Esophagus (tissue), 2 donors: ENCODE measurements around the gene NT5C2. TPM values are rescaled to one million over a fixed set of nuclear protein-coding genes. Genes with fewer than 3 reads are reported as not detected.

Source experiments
- H3K27ac ChIP-seq, 2 donors: one replicate each; pipeline ENCODE4 v1.5.1; 2013; ENCODE audit warnings: low read depth in 2 of 2, mild to moderate bottlenecking in 2 of 2, inconsistent platforms in 1 of 2, low read length in 1 of 2, moderate library complexity in 1 of 2
- H3K27me3 ChIP-seq, 2 donors: one replicate each; pipeline ENCODE4 v1.6.1; 2013; ENCODE audit warnings: low read length in 2 of 2, control low read depth in 1 of 2, mild to moderate bottlenecking in 1 of 2; ENCODE audit not compliant: insufficient read depth in 2 of 2, control insufficient read depth in 1 of 2
- H3K36me3 ChIP-seq, 2 donors: one replicate each; pipeline ENCODE4 v1.6.1; 2013; ENCODE audit warnings: low read length in 1 of 2; ENCODE audit not compliant: control insufficient read depth in 2 of 2, insufficient read depth in 2 of 2
- H3K4me1 ChIP-seq, 2 donors: one replicate each; pipeline ENCODE4 v1.6.1; 2013; ENCODE audit warnings: low read length in 1 of 2; ENCODE audit not compliant: control insufficient read depth in 2 of 2, insufficient read depth in 2 of 2
- H3K4me3 ChIP-seq, 2 donors: one replicate each; pipeline ENCODE4 v1.5.1; 2013; ENCODE audit warnings: low read length in 2 of 2, mild to moderate bottlenecking in 2 of 2, low read depth in 1 of 2, moderate library complexity in 1 of 2
- H3K9me3 ChIP-seq, 2 donors: one replicate each; pipeline ENCODE4 v1.6.1; 2013; ENCODE audit warnings: mild to moderate bottlenecking in 2 of 2, low read depth in 1 of 2, low read length in 1 of 2, moderate library complexity in 1 of 2; ENCODE audit not compliant: control insufficient read depth in 2 of 2, insufficient read depth in 1 of 2
- WGBS, 2 donors: extraction: QIAGEN DNeasy Blood & Tissue Kit; methylation state at CpG; one replicate each; pipeline ENCODE4 v1.1.7; 2013; 5-methylcytosine and 5-hydroxymethylcytosine counted together
- polyA plus RNA-seq, 2 donors: library from polyadenylated mRNA; stranded (reverse); fragments of 200-250 nt; gene quantifications; one replicate each; pipeline ENCODE4 v1.2.3, GENCODE V29; 2013
- donor health status: healthy with polysubstance abuse.
- donor health status: Bipolar disorder and iron deficiency.

NT5C2 gene
- polyA plus RNA-seq, 2 donors, result 60.6 to 75.0 TPM

- no peak overlapping the region for H3K27ac ChIP-seq
- H3K4me1 ChIP-seq, result no peaks in the 10 kb centered on the region
- H3K36me3 ChIP-seq, result no peaks in the 10 kb centered on the region
- no peak overlapping the region for H3K4me3 ChIP-seq
- no peaks in the 10 kb centered on the region for H3K27me3 ChIP-seq
- H3K9me3 ChIP-seq, result no peaks in the 10 kb centered on the region
- 89 to 93% methylated on average over 3 of the region's 3 CpGs for WGBS, 2 donors
Observed at GRCh38 chr10:103045961-103046360, 147.1 kb downstream of the NT5C2 start.

- peak overlapping the region in 1 of 2 donors; percentile 50 for H3K27ac ChIP-seq
- H3K9me3 ChIP-seq, result no peaks in the 10 kb centered on the region
- H3K4me3 ChIP-seq, result no peak overlapping the region
- 65 to 66% methylated on average over 8 of the region's 8 CpGs for WGBS, 2 donors
- H3K27me3 ChIP-seq, result no peaks in the 10 kb centered on the region
- H3K4me1 ChIP-seq, result no peaks in the 10 kb centered on the region
- no peaks in the 10 kb centered on the region for H3K36me3 ChIP-seq
Observed at GRCh38 chr10:103044942-103045489, 148.1 kb downstream of the NT5C2 start.

- Histone ChIP-seq H3K27ac (no peak overlapping the region), H3K36me3 (no peaks in the 10 kb centered on the region), H3K4me3 (no peak overlapping the region), H3K27me3 (no peaks in the 10 kb centered on the region), H3K4me1 (no peaks in the 10 kb centered on the region), H3K9me3 (no peaks in the 10 kb centered on the region)
- 93% methylated on average over 7 of the region's 7 CpGs for WGBS, 2 donors
Observed at GRCh38 chr10:103042908-103043307, 150.2 kb downstream of the NT5C2 start.

GRCh38 chr10:103042129-103042528 is 150.9 kb downstream of the NT5C2 start:
- Histone ChIP-seq H3K4me1 (no peaks in the 10 kb centered on the region), H3K36me3 (no peaks in the 10 kb centered on the region), H3K27ac (no peak overlapping the region), H3K27me3 (no peaks in the 10 kb centered on the region), H3K9me3 (no peaks in the 10 kb centered on the region), H3K4me3 (no peak overlapping the region)
- 60 to 85% methylated on average over 5 of the region's 5 CpGs for WGBS, 2 donors

- no peak overlapping the region for H3K4me3 ChIP-seq
Observed at GRCh38 chr10:103041391-103041790, 151.7 kb downstream of the NT5C2 start.

DNA sequence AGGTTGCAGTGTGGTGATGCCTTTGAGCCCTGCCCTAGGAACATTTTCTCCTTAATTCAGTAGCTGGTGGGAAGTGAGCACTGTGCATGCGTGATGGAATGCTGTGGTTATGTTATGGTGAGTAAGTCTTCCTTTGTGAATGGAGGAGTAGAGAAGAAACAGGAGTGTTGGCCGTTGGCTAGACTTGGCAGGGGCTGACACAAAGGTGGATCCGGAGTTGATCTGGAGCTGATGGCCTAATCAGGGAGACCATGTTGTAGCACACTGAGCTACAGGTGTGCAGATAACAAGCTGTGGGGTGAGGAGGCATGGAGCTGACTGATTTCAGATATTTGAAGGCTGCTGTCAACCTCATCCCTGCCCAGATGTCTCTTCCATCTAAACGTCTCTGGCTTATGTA is 152.7 kb downstream of the NT5C2 start:
- H3K36me3 ChIP-seq, result no peaks in the 10 kb centered on the region
- H3K4me1 ChIP-seq, result no peaks in the 10 kb centered on the region
- H3K27me3 ChIP-seq, result no peaks in the 10 kb centered on the region
- no peak overlapping the region for H3K27ac ChIP-seq
- no peak overlapping the region for H3K4me3 ChIP-seq
- H3K9me3 ChIP-seq, result no peaks in the 10 kb centered on the region
- 77 to 84% methylated on average over 4 of the region's 4 CpGs for WGBS, 2 donors

More at GRCh38 chr10:103041391-103041790, 151.7 kb downstream of the NT5C2 start:
- Histone ChIP-seq H3K36me3 (no peaks in the 10 kb centered on the region), H3K27ac (no peak overlapping the region), H3K27me3 (no peaks in the 10 kb centered on the region), H3K4me1 (no peaks in the 10 kb centered on the region), H3K9me3 (no peaks in the 10 kb centered on the region)
- WGBS, 2 donors, result 90 to 93% methylated on average over 6 of the region's 6 CpGs

DNA sequence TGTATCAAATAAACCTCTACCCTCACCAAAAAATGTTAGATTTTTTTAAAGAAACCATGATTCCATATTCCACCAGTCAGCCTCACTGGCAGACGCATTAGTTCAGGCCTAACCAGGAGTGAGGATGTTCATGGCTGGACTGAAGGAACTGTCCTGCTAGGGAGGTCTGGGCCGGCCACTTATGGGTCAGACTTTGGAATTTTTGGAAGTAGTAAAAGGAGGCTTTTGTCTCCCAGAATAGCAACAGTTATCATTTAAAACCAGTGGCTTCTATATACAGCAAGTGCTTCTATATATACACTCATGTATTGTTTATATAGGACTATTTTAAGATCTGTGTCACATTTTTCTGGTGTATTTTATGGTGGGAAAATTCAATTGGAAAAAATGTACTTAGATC is 154.5 kb downstream of the NT5C2 start:
- H3K4me3 ChIP-seq, result no peak overlapping the region
- 81% methylated on average over 2 of the region's 2 CpGs for WGBS, 2 donors

More for the DNA sequence above, 154.5 kb downstream of the NT5C2 start:
- H3K9me3 ChIP-seq, result no peaks in the 10 kb centered on the region
- H3K27ac ChIP-seq, result no peak overlapping the region
- H3K36me3 ChIP-seq, result no peaks in the 10 kb centered on the region
- no peaks in the 10 kb centered on the region for H3K27me3 ChIP-seq
- no peaks in the 10 kb centered on the region for H3K4me1 ChIP-seq

Other genes starting within 250 kb of the NT5C2 start
- under 1 TPM in 1 of 2 donors, not detected in 1; 0.02 TPM for gene RPEL1, start 52.6 kb upstream of the NT5C2 start, polyA plus RNA-seq
- gene INA, start 83.9 kb upstream of the NT5C2 start, polyA plus RNA-seq, result under 1 TPM; 0.28 to 0.53 TPM
- gene PCGF6, start 157.9 kb upstream of the NT5C2 start, polyA plus RNA-seq, result 1 to 10 TPM; 4.2 to 4.8 TPM
- 1 to 10 TPM; 1.3 to 1.6 TPM for gene TAF5, start 174.7 kb upstream of the NT5C2 start, polyA plus RNA-seq
- gene ATP5MK, start 203.2 kb upstream of the NT5C2 start, polyA plus RNA-seq, result 100 to 1,000 TPM; 707 to 972 TPM
- 10 to 100 TPM; 12.2 to 15.5 TPM for gene PDCD11, start 203.4 kb upstream of the NT5C2 start, polyA plus RNA-seq